Fibroblast of skin of abdomen (primary cell): Measurements from ENCODE around the gene GDPD5.
"Not testable (repeated sequence)": the region's sequence is repeated elsewhere in the genome, so short reads cannot be mapped to it uniquely, and the experiment has no call there.

ENCODE experiments used
- DNase-seq: peaks from one replicate; pipeline ENCODE4 v3.0.0-alpha.2; 2013

GDPD5 gene

DNA sequence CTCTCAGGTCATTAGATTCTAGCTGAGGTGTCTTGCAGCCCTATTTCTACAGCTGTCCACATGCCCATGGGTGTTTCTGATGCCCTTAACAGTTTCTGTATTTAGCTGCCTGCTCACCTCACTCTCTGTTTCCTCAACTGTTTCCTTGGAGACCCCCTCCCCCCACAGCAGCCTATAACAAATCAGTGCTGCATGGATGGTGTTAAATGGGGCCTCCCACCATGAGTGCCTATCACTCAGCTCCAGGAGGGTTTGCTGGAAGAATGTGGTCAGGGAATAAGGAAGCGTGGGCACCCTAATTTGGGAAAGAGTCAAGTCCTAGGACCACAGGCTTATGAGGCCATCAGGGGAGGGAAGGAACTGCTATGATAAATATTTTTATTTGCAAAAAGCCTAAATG, 101.3 kb downstream of the GDPD5 start:
- DNase-seq: no peak

- DNase-seq: no peak
These were observed 102.0 kb downstream of the GDPD5 start for GRCh38 chr11:75423721-75424120.

- no peak for DNase-seq
These were observed 103.2 kb downstream of the GDPD5 start for GRCh38 chr11:75422248-75423231.

DNA sequence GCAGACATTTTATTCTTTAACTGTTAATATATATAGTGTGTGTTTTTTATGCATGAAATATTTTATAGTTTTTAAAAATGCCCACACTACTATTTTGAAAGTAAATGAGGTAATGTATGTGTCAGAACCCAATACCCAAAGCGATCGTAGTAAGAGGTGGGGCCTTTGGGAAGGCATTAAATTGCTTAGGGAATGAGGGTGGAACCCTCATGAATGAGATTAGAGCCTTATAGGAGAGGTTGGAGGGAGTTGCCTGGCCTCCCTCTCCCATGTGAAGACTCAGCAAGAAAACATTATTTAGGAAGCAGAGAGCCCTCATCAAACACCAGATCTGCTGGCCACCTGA, 103.9 kb downstream of the GDPD5 start:
- DNase-seq: no peak

GRCh38 chr11:75421035-75421602, 104.6 kb downstream of the GDPD5 start:
- no peak for DNase-seq

DNA sequence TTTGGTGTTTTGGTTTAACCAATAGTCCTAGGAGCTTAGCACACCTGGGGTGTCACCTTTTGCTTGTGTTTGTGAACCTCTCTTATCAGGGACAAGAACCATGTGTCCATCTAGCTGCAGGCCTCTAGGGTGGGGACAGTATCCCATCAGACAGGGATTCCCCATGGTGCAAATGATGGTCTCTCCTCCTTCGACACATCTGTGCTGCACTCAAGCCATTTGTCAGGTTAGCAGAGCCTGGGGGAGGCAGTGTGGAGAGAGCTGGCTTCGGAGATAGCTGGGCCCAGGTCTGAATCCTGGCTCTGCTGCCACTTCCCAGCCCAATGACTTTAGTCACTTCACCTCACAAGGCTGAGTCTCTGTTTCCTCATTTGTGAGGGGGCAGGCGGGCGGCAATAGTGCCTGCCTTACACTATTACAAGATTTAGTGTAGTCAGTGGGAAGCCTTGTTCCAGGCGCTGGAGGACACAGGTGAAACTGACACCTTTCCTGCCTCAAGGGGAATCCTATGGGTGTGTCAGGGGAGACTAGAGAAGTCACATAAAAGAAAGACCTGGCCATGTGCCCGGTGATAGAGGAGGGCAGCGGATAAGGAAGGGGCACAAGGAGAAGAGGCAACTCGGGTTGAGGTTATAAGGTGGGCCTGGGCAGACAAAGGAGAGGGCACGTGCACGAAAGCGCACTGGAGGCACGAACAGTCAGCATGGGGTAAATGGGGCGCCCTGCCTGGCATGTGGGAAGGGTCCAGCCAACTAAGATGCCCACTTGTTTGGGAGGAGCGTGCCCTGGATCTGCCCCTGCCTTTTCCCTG, 105.3 kb downstream of the GDPD5 start:
- DNase-seq: no peak

GRCh38 chr11:75413864-75414263, 111.9 kb downstream of the GDPD5 start:
- DNase-seq: no peak

DNA sequence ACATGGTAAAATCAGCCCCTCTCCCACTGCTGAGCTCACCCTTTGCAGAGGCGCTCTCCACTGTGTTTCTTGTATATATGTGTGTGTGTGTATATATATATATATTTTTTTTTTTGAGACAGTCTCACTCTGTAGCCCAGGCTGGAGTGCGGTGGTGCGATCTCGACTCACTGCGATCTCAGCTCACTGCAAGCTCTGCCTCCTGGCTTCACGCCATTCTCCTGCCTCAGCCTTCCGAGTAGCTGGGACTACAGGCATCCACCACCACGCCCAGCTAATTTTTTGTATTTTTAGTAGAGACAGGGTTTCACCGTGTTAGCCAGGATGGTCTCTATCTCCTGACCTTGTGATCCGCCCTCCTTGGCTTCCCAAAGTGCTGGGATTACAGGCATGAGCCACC, 112.6 kb downstream of the GDPD5 start:
- DNase-seq: not testable (repeated sequence)

DNA sequence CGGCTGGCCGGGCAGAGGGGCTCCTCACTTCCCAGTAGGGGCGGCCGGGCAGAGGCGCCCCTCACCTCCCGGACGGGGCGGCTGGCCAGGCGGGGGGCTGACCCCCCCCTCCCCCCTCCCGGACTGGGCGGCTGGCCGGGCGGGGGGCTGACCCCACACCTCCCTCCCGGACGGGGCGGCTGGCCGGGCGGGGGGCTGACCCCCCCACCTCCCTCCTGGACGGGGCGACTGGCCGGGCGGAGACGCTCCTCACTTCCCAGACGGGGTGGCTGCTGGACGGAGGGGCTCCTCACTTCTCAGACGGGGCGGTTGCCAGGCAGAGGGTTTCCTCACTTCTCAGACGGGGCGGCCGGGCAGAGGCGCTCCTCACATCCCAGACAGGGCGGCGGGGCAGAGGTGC, 115.8 kb downstream of the GDPD5 start:
- not testable (repeated sequence) for DNase-seq

GRCh38 chr11:75408957-75409219, 116.9 kb downstream of the GDPD5 start:
- DNase-seq: no peak

- DNase-seq: no peak
These were observed 119.4 kb downstream of the GDPD5 start for GRCh38 chr11:75406338-75406777.

- DNase-seq: no peak
These were observed 121.6 kb downstream of the GDPD5 start for GRCh38 chr11:75403983-75404658.

DNA sequence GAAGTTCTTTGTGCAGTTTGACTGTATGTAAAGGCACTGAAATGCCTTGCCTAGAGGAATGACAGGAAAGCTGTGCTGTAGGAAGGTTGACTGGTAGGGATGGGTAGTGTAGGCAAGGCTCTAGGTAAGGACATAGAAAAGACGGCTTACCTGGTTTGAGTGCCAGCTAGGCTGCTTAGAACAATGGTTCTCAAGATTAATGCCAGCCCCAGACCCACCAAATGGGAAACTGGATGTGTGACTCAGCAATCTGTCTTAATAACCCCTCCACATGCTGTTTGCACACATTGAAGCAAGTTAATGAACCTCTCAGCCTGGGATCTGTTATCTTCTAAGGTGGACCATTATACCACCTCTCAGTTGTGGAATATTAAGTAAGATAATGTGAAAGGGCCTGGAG, 122.7 kb downstream of the GDPD5 start:
- no peak for DNase-seq

DNA sequence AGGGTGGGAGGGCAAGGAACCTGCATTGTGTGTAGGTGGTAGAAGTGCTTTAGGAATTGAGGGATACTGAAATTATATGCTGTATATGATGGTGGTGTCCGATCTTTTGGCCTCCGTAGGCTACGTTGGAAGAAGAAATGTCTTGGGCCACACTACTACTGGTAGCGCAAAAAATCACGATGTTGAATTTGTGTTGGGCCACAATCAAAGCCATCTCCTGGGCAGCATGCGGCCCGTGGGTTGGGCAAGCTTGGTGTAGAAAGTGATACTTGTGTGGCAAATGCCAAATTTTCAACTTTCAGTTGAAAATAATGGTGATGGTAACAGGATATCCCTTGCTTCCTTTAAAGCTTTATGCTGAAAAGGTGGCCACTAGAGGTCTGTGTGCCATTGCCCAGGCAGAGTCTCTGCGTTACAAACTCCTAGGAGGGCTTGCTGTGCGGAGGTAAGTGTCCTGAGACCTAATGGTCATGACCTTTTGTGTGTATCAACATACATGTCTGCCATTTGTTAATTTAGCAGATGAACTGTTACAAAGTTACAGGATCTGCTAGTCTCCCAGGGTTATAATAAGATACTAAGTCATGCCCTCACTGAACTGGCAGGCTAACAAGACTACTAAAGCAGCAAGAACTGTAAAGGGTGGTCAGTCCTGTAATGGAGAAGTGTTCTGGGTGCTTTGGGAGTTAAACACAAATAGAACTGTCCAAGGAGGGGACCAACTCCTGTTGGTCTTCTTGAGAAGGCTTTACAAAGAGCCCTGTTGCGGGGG, 123.6 kb downstream of the GDPD5 start:
- no peak for DNase-seq

GRCh38 chr11:75400146-75400865, 125.4 kb downstream of the GDPD5 start:
- DNase-seq: no peak

DNA sequence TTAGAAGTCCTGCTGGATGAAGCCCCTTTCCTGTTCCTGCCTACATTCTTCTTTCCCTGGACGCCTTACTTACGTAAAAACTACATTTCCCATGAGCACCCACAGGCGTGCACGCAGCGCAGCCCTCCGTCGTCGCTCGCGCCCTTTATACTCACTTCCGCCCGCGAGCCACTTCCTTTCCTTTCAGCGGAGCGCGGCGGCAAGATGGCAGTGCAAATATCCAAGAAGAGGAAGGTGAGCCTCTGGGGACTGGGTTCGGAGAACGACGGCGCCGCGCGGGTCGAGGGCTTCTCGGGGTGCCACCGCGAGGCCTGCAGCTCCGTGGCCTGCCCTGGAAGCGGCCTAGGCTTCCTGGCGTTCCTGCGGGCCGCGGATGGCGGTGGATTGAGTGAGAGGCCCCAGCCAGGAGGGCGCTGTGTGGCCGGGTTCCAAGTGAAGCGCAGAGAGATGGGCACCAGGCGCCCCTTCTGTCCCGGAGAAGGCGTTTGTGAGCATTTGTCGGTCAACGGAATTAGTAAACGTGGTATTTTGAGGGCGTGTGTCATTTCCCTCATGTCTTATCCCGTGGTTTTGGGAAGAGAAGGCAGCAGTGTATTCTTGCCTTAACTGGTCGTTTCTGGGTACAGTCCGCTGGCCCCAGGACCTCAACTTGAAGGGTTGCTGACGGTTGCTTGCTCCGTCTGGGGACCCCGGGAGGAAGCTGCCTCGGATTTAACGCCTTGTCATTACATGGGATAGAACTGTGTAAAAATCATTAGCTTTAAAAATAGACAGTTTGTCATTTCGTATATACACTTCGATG, 126.2 kb downstream of the GDPD5 start, which contains the start of gene RPS3:
RPS3 (plus strand) TSS at position 175 of the 802 bp plus-strand sequence; CDS start at position 205, 30 bp downstream.
- DNase-seq: peak; percentile 92

- DNase-seq: no peak
These were observed 126.8 kb downstream of the GDPD5 start for GRCh38 chr11:75398906-75399305.

DNA sequence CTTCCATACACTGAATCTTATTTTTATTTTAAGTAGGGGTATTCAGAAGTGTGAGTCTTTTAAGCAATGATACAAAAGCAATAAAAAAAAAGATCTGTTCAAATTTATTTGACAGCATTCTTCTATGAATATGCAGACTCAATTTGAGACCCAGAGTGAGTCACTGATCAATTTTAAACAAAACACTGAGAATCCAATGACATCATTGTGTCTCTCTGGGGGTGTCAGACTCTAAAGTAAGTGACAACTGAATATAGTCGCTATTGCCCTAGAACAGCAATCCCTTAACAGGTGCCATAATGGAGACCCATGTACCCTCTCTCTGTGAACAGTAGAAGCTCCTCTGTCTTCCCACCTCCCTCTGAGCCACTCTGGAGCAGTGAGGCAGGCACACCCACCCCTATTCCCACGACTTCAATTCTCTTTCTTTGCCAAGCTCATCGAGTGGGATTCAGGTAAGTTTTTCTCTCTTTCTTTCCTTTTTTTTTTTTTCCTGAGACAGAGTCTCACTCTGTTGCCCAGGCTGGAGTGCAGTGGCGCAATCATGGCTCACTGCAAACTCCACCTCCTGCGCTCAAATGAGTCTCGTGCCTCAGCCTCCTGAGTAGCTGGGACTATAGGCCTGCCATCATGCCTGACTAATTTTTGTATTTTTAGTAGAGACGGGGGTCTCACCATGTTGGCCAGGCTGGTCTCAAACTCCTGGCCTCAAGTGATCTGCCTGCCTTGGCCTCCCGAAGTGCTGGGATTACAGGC, 131.5 kb downstream of the GDPD5 start:
- no peak for DNase-seq

DNA sequence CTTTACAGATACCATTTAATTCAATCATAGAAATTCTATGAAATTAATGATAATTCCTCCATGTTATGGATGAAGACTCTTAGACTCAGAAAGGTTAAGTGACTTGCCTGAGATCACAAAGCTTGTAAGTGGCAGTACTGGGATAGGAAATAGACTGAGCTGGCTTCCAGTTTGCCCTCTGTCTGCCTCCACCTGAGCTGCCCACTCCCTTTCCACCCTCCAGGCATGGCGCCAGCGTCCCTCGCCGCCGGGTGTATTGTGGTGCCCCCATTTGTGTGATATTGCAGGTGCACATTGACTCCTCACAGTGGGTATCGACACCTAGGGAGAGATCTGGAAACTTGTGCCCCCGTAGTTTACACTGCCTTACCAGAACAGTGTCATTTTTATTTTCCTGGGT, 135.8 kb downstream of the GDPD5 start:
- no peak for DNase-seq

- no peak for DNase-seq
These were observed 136.5 kb downstream of the GDPD5 start for GRCh38 chr11:75389276-75389605.
